ENCODE results near the gene PFKFB4.
A peak's percentile ranks its signal among the peaks of the same experiment; 100 is the strongest.

Gene PFKFB4

DNA sequence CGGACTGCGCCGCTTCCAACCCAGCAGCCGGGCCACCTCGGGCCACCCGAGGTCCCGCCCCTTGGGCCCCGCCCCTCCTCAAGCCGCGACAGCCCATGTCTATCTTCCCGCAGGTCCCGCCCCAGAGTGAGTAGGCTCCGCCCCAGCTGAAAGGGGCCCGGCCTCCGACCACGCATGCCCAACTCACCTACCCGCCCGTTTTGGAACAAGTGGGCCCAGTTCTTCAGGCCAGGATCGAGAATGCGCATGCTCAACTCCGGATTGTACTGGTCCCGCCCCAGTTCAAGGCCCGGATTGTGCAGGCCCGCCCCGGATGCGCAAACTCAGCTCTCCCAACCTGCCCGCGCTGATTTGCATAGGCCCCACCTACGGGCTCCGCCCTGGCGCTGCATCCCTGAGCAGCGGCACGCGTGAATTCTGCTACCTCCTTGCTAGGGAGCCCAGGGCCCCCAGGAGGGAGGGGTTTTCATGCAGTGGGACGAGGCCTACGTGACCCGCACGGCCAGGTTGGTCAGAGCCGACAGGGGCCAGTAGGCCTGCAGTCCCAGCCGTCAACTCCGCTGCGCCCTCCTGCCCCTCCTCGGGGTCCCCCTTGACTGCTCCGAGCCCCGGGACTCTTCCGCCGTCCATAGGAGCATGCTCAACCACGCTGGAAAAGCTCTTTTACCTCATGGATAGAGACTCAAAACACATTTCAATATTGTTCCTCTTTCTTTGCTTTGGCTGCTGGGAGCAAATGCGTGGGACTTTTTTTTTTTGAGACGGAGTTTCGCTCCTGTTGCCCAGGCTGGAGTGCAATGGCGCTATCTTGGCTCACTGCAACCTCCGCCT, at the start of gene PFKFB4:
Gene PFKFB4, minus strand, starts transcription at position 8 of the 831 bp plus-strand sequence. CDS start 26 bp downstream, outside the sequence.
- peak; percentile 98 for DNase-seq (ENCODE audit: low read depth)

DNA sequence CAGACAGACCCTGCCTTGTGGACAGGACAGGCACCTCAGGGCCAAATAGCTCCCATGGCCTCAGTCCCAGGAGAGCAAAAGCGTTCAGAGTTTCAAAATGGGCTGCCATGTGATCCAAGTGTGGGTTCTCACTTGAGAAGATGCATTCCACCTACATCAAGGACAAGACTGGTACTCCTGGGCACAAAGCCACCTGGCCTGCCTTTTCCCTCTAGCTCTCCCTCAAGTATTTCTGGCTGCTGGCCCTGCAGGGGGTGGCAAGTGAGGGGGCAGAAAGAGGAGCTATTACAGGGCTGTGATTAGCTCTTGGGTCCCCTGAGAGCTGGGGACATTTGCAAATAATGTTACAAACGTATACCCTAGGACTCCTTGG, 45.0 kb upstream of the PFKFB4 start:
- no peak for DNase-seq (ENCODE audit: low read depth)

GRCh38 chr3:48600711-48601621, 44.4 kb upstream of the PFKFB4 start:
- DNase-seq (ENCODE audit: low read depth), result no peak

GRCh38 chr3:48599509-48600285, 43.1 kb upstream of the PFKFB4 start:
- DNase-seq (ENCODE audit: low read depth), result no peak

DNA sequence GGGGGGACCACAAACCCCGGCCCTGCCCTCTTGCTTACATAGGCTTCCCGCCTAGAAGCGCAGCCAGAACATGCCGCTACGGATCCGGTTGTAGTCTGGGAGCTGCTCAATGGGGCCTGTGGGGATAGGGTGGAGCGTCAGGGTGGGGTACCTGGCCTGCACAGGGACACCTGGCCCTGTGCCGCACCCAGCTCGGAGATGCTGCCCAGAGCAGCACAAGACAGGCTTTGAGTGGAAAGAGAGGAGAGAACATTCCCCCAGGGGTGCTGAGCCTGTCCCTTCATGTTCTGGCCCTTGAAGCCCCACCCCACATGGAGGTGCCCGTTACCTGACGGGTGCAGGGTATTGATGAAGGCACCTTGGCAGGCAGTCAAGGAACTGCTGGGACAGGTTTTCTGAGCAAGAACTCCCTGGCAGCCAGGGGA, 42.5 kb upstream of the PFKFB4 start:
- DNase-seq (ENCODE audit: low read depth), result no peak

- no peak for DNase-seq (ENCODE audit: low read depth)
Observed at GRCh38 chr3:48598323-48599076, 41.9 kb upstream of the PFKFB4 start.

- DNase-seq (ENCODE audit: low read depth), result no peak
Observed at GRCh38 chr3:48597408-48597800, 40.8 kb upstream of the PFKFB4 start.

DNA sequence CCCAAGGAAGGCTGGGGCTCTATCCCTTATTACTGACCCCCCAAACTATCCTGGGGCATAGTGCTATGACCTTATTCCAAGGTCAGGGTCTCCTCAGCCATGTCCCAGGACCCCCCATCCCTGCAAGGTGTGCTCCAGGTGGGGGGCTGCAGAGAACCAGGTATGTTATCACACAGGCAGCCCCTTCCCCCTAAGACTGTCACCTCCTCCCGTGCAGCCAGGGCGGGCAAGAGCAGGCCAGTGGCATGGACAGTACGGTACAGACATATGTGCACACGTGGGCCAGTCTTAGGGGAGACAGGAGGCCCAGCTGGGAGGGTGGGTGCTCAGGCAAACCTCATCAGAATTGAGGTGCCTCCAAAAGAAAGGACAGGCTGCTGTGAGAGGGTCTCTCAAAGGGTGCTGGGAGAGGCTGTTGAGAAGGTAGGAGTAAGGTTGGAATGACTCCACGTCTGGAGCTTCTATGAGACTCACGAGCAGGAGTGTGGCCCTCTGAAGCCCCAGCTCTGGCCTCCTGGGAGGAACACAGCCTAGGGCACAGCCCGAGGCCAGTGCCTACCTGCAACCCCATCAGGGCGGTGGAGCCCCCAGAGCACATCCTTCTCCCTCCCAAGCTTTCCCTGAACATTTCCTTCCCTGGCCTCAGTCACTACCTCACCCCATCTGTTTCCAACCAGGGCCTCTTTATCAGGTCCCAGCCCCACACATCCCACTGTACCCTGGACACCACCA, 40.2 kb upstream of the PFKFB4 start:
- DNase-seq (ENCODE audit: low read depth), result no peak

- DNase-seq (ENCODE audit: low read depth), result no peak
Observed at GRCh38 chr3:48596157-48596556, 39.6 kb upstream of the PFKFB4 start.

GRCh38 chr3:48595526-48596121, 39.0 kb upstream of the PFKFB4 start:
- no peak for DNase-seq (ENCODE audit: low read depth)

- DNase-seq (ENCODE audit: low read depth), result no peak
Observed at GRCh38 chr3:48595075-48595525, 38.5 kb upstream of the PFKFB4 start, which contains the start of gene COL7A1. Gene COL7A1, minus strand, starts transcription at chr3:48595329. Its CDS starts 170 bp downstream, at chr3:48595159.

DNA sequence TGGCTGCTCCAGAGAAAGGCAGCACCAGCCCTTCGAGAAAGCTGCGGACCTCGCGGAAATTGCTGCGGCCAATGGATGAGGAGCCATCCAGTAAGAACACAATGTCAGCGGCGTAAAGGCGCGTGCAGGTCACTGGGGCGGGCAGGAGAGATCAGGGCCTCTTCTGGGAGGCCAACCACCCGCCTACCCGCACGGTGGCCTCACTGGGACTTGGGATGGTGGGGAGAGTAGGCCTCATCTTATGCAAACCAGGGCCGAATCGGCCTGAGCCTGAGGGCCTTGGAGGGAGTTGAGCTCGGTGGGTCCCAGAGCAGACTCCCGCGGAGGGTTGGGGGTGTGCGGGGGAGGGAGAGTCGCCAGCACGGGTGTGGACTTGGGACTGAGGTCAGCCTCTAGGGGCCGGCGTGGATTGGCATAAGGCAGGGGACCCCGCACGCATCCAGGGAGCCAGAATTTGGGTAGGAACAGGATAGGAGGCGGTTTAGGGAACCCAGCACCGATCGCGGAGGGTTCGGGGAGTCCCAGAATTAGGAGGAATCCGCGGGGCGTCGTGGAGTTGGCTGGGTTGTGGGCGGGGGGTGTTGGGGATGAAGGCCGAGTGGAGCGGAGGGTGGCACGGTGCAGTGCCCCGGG, 37.9 kb upstream of the PFKFB4 start:
- no peak for DNase-seq (ENCODE audit: low read depth)

DNA sequence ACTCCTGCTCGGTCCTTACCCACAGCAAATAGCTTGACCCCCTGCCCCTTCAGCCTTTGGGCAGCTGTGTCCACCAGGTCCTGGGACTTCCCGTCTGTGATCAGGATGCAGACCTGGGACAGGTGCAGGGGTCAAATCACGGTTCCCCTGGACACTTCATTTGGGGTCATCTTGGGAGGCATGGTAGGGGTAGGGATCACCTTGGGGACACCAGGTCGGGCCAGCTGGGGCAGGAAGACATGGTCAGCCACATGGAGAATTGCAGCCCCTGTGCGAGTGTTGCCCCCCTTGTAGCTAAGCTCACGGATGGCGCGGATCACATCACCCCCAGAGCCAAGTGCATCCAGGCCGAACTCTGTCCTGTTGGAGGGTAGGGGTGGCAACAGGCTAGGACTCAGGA, 36.7 kb upstream of the PFKFB4 start:
- DNase-seq (ENCODE audit: low read depth), result no peak

GRCh38 chr3:48592519-48593087, 36.0 kb upstream of the PFKFB4 start:
- DNase-seq (ENCODE audit: low read depth), result no peak

- no peak for DNase-seq (ENCODE audit: low read depth)
Observed at GRCh38 chr3:48591886-48592518, 35.4 kb upstream of the PFKFB4 start.

DNA sequence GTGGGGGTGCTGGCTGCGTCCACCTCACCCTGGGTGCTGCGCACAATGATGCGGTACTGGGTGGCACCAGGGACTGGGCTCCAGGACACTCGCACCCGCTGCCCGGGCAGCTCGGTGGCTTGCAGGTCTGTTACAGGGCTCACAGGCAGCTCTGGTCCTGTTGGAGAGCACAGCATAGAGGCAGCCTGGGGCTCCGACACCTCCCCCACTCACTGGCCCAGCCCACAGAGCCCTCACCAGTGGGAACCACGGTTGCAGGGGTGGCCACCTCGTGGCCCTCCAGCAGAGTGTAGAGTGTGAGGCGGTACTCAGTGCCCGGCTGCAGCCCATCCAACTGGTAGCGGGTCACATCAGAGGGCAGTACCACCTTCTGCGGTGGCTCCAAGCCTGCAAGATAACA, 34.8 kb upstream of the PFKFB4 start:
- DNase-seq (ENCODE audit: low read depth), result no peak

DNA sequence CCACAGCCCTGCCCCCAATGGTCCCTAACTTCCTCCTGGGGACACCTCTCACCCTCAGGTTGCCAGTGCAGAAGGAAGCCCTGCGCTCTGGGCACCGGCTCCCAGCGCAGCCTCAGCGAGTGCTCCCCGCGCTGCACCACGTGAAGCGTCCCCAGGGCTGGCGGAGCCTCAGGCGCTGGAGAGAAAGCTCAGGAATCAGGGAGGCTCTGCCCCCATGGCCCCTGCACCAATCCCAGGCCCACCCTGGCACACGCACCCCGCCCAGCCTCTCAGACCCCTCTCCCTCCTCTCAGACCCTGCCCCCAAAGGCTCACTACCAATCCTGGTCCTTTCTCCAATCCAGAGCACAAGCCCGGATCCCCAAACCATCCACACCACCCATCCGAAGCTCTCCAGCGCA, 31.6 kb upstream of the PFKFB4 start:
- no peak for DNase-seq (ENCODE audit: low read depth)

DNA sequence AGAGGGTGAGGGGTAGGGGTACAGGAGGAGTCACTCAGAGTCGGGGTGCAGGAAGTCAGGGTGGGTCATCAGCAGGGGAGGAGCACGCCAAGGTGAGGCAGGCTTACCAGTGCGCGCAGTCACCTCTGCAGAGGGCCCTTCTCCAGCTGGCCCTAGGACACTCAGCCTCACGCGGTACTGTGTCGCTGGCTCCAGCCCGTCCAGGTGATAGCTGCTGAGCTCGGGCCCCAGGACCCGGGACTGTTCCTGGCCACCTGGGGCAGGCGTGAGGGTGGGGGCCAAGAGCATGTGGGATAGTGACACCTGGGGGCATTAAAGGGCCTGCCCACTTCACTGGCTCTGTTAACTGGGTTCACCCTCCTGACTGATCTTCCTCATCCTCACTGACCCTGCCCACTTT, 31.1 kb upstream of the PFKFB4 start:
- no peak for DNase-seq (ENCODE audit: low read depth)

DNA sequence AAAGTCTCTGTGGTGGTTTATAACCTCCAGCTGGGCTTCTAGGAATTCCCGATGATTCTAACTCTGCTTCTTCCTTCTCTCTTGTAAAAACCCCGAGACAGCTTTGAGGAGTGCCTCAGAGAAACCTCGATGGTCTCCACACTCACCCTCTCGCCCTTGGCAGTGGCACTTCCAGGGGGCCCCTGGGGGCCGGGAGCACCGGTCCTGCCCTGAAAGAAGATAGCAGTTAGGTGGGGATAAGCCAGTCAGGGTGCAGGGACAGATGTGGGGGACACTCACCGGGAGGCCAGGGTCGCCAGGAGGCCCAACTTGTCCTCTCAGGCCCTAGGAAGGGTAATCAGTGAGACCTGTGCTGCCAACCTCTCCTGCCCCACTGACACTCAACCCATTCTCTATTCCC, 28.8 kb upstream of the PFKFB4 start:
- no peak for DNase-seq (ENCODE audit: low read depth)

Measured in stimulated activated CD8-positive, alpha-beta memory T cell treated with anti-CD3 and anti-CD28 coated beads, Interleukin-7, amount 100 ng/mL, for 24 hours (primary cell).